Measurements from ENCODE around the gene COL9A3. TPM values are rescaled to one million over a fixed set of nuclear protein-coding genes. Genes with fewer than 3 reads are reported as not detected.

The COL9A3 gene
- total RNA-seq, 1 experiment from 2014 or later, result 150 TPM

- H3K23me2 ChIP-seq (ENCODE audit: insufficient read length, low read depth, low read length, poor library complexity, severe bottlenecking), result no peaks in the 10 kb centered on the region
Measured at GRCh38 chr20:62772619-62772989, 44.2 kb upstream of the COL9A3 start.

More at GRCh38 chr20:62772619-62772989, 44.2 kb upstream of the COL9A3 start:
- Histone ChIP-seq H2BK5ac (ENCODE audit: insufficient read length, low read length) (no peak overlapping the region), H3K27me3 (ENCODE audit: insufficient read depth, low read length) (no peaks in the 10 kb centered on the region), H4K8ac (replicated peaks; ENCODE audit: insufficient read length, low read depth, low read length) (no peak overlapping the region), H3K79me2 (ENCODE audit: insufficient read depth, low read length) (no peaks in the 10 kb centered on the region), H4K20me1 (ENCODE audit: control insufficient read depth, insufficient read depth, insufficient read length) (no peaks in the 10 kb centered on the region), H3K4ac (ENCODE audit: low read depth, low read length) (no peak overlapping the region), H2BK12ac (ENCODE audit: insufficient read length, low read depth, low read length) (no peak overlapping the region), H2BK120ac (ENCODE audit: low read depth, low read length, poor library complexity, severe bottlenecking) (no peak overlapping the region), H4K91ac (ENCODE audit: insufficient read length, low read depth, low read length) (no peak overlapping the region), H4K5ac (ENCODE audit: insufficient read length, low read depth, low read length) (no peak overlapping the region), H3K23ac (ENCODE audit: insufficient read length, low read depth, low read length) (no peak overlapping the region), H3K4me2 (ENCODE audit: insufficient read depth, insufficient read length, low read length) (no peak overlapping the region), H3K56ac (ENCODE audit: insufficient read length, low read depth, low read length) (no peak overlapping the region), H3T11ph (ENCODE audit: low read length) (no peak overlapping the region), H3K18ac (ENCODE audit: insufficient read length, low read depth, low read length) (no peak overlapping the region), H3K4me1 (ENCODE audit: insufficient read depth, low read length) (peaks cover 3% of the 10 kb centered on the region; the same call in 1 of the 2 replicates), H3K14ac (ENCODE audit: insufficient read depth, low read length) (no peak overlapping the region), H2BK15ac (ENCODE audit: low read depth, low read length) (no peak overlapping the region), H3K79me1 (ENCODE audit: insufficient read depth, low read depth, low read length, poor library complexity, severe bottlenecking) (no peaks in the 10 kb centered on the region), H3K9ac (ENCODE audit: extremely low read depth, insufficient read length, low read length) (no peak overlapping the region), H3K27ac (ENCODE audit: insufficient read length, low read depth, low read length) (no peak overlapping the region), H2AFZ (ENCODE audit: low read length) (no peak overlapping the region), H3K9me3 (ENCODE audit: control insufficient read depth, low read depth, low read length) (no peaks in the 10 kb centered on the region), H2BK20ac (ENCODE audit: low read depth, low read length, poor library complexity, severe bottlenecking) (no peak overlapping the region), H2AK5ac (ENCODE audit: insufficient read length, low read length) (no peak overlapping the region)
- no peaks in the 10 kb centered on the region; a peak in 2 of 5 replicates for H3K9me3 Mint-ChIP-seq
- peak overlapping the region in 1 of 3 experiments; percentile 53; a peak in 1 of 7 replicates for H3K27ac Mint-ChIP-seq
- no CpG with 5 or more reads among the region's 11 CpGs for WGBS (ENCODE audit: extremely low coverage, insufficient read length, low lambda C conversion rate)
- no peak for TF ChIP-seq CTCF (conservative IDR thresholded peaks at IDR 0.05)
- H3K27me3 Mint-ChIP-seq (ENCODE audit: low read depth), result peaks cover 10% of the 10 kb centered on the region
- no peak overlapping the region for H3K4me3 Mint-ChIP-seq
- no peak for DNase-seq
- peaks cover 4 to 23% of the 10 kb centered on the region in 2 experiments; a peak in 3 of 4 replicates for H3K4me1 Mint-ChIP-seq
- H3K36me3 Mint-ChIP-seq (ENCODE audit: insufficient read depth in 1 of 3, low read depth in 3 of 3), result no peaks in the 10 kb centered on the region; a peak in 1 of 7 replicates

Measured in H9 (cell line).